T47D (cell line): ENCODE data around the gene TMED8.
"Not testable (repeated sequence)": the region's sequence is repeated elsewhere in the genome, so short reads cannot be mapped to it uniquely, and the experiment has no call there.

Experiments
- DNase-seq, 2 experiments: peaks; one replicate each; pipeline versions ENCODE4 v3.0.0 to v3.0.0-alpha.2; 2011 to 2012; ENCODE audit warnings: low read depth in 1 of 2, low spot score in 1 of 2
- JUND ChIP-seq: IDR thresholded peaks from 2 replicates; pipeline ENCODE4 v1.6.1; 2012; ENCODE audit warnings: low read depth
- in situ Hi-C: cut with HindIII; loops from 2 replicates; pipeline ENCODE4 v1.10.0; 2016; ENCODE audit warnings: low sequenced_read_pairs, low pct_unique_long_range_greater_than_20kb

The TMED8 gene

DNA sequence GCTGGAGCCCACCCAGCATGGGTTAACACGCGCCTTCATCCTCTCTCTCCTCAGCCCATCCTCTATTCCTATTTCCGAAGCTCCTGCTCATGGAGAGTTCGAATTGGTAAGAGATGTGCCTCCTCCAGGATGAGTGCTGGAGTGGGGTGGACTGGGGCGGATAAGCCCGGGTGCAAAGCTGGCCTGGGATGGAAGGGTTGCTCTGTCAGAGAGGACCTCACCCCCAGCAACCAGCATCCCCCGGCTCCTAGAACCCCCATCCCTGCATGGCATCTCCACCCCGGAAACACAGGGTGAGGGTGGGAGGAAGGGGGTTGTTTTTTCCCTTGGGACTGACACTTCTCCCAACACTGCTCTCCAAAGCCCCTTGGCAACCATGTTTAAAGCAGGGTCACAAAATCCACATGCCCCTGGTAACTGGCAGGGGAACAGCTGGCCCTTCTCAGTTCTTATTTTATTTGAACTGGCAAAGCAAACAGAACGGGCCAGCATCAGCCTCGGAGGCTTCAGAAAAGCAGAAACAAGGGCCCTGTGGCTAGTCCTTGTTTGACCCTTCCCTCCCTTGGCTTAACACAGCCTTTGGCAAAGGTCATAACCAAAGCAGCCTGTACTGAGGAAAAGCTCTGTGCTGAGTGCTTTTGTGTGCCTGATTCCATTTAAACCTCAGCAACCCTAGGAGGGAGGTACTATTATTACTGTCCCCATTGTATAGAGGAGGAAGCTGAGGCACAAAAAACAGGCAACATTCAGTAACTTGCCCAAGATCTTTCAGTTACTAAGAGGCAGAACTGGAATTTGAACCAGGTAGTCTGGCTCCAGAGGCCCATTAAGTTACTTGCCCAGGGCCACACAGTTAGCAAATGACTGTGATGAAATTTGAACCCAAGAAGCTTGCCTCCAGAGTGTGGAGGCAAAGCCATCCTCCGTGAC, 51.8 kb downstream of the TMED8 start:
- DNase-seq: peak in 1 of 2 experiments; percentile 89
- TF ChIP-seq JUND: no peak
- in situ Hi-C loops: no loop called here

DNA sequence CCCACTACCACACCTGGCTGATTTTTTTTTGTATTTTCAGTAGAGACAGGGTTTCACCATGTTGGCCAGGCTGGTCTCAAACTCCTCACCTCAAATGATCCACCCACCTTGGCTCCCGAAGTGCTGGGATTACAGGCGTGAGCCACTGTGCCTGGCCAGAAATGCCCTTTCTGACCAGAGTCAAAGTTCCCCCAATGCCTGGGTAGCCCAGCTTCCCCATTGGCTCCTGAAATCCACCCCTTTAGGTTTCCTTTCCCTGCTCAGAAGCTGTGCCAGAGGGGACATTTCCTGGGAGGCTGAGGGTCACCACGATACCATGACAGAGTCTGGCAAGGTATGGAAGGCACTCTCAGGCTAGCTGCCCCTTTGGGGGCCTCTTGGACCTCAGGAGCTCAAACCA, 52.6 kb downstream of the TMED8 start:
- DNase-seq: no peak
- no peak for TF ChIP-seq JUND
- in situ Hi-C loops: no loop called here

DNA sequence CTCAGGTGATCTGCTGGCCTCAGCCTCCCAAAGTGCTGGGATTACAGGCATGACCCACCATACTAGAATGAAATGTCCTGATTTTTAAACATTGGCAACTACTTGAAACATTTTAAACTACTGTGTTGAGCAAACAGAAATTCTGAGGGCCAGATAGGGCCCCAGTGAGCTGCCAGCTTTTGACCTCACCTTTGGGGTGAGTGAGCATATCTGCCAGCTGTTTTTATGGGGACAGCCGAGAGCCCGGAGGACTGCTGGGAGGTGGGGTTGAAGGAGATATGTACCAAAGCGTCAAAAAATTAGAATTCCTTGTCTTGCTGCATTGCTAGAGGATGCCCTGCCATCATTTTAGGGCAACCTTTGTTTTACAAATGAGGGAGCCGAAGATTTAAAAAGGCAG, 53.3 kb downstream of the TMED8 start:
- TF ChIP-seq JUND: no peak
- no peak for DNase-seq
- in situ Hi-C loops: no loop called here

DNA sequence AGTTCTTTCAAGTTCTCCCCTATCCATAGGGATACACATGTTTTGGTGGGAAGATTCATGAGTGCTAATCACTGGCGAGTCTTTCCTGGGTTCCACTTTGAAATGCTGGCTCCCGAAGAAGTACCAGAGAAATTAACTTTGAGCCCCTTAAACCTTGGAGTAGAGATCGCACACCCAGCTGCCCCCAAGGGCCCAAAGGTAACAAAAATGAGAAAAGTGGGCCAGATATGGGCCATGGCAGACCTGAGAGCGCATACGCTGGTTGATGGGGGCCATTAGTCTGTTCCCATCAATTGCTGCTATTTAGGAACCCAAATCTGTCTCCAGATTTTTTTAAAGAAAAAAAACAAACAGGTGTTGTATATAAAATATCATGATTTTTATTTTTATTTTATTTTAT, 53.9 kb downstream of the TMED8 start:
- no peak for TF ChIP-seq JUND
- DNase-seq: no peak
- in situ Hi-C loops: no loop called here

DNA sequence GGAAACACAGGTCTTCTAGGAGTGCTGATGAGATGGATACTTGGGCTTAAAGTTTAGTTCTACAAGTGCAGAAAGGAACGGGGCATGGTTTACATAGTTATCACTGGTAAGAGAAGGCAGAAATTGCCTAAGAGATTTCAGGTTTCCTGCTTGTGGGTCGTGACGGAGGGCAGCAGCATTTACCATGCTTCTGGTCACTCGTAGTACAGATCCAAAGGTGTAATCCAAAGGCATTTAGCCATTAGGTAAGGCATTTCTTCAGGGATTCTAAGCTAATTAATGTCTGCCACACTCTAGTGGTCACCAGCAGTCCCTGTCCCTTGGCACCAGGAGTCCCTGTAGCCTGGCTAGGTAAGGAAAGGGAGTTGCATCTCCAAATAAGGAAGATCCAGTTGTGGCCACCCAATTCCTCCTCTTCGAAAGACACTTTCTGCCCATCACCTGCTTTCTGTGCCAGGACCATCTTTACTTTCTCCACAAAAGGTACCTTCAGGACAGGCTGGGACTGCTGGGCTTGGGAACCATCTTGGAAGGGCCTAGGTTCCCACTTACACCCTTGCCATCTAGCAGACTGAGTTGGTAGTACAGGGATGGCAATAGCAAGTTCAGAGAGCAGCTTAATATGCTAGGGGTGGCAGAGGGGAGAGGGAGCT, 54.5 kb downstream of the TMED8 start:
- no peak for TF ChIP-seq JUND
- in situ Hi-C loops: no loop called here
- DNase-seq: no peak

DNA sequence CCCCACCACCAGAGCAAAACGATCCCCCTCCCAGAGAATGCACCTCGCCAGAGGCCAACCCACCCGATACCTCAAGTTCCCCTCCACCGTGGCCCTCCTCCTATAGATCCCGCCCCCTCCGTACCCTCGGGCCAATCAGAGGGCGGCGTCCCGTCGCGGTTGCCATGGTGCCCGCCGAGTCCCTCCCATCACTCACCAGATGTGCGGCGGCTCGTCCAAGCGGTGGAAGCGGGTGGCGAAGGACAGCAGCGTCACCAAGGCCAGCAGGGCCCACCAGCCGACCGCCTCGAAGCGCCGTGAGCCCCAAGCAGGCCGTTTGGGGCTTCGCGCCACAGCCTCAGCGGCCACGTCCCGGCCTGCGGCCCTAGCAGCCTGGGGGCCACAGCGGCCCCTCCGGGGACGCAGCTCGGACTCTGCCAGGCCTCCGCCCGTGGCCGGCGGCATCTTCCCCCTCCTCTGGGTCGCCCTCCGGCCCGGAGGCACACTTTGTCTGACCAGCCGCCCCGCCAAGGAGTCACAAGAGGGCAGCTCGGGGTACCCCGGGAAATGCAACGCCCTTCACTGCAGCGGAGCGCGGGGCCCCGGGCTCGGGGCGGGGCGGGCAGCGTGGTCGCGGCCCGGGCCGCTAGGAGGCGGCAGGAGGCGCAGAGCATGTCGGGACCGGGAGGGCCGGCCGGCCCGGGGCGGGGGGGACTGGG, 56.5 kb downstream of the TMED8 start, which contains the start of gene POMT2:
POMT2 (minus strand) TSS at position 646 of the 698 bp plus-strand sequence; CDS start at position 444, 202 bp downstream.
- in situ Hi-C loops: no loop called here
- peak; percentile 67 to 95 for DNase-seq
- TF ChIP-seq JUND: no peak

DNA sequence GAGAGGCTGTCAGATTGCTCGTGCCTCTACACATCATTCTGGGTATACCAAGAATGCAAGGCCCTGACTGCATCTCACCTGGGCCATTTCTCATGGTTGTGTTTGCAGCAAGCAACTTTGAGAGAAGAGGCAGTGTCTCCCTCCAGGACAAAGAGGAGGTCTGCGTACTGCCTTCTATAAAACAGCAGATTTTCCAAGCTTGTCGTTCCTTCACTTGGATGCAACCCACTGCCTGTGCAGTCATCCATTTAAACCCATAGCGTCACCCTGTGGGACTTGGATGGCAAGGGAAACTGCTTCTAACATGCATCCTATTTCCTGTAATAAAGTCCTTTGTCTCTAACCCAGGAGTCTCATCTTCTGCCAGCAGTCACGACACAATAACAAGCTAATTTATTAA, 57.5 kb downstream of the TMED8 start:
- in situ Hi-C loops: no loop called here
- no peak for DNase-seq
- no peak for TF ChIP-seq JUND

DNA sequence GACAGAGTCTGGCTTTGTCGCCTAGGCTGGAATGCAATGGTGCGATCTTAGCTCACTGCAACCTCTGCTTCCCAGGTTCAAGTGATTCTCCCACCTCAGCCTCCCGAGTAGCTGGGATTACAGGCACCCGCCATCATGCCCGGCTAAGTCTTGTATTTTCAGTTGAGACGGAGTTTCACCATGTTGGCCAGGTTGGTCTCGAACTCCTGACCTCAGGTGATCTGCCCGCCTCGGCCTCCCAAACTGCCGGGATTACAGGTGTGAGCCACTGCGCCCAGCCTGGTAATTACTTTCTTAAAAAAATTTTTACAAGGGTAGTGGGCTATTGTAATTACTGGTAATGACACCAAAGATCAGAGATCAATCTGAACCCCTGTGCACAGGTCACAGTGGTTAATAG, 58.1 kb downstream of the TMED8 start:
- DNase-seq, in situ Hi-C loops: not testable (repeated sequence)

DNA sequence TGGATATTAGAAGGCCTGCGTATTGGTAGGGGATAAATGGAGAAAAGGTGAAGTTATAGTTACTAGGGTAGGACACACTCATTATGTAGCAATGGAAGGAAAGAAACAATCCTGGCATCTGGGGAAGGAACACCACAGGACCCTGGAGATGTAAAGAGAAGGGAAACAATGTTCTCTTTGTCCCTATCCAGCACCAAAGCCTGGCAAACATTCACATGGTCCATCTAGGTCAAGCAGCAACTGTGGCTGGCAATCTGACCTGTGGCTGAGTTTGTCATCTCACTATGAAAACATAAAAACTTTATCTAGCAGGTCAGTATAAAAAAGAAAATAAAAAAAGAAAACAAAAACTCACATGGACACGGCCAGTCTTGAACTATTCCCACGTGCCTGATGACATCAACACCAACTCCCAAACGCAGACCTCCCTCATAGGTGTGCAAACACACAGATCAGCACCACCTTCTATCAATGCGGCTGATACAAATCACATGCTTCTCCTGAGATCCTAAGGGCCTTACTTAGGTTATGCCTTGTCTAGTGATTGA, 58.8 kb downstream of the TMED8 start:
- in situ Hi-C loops: no loop called here
- DNase-seq: no peak

DNA sequence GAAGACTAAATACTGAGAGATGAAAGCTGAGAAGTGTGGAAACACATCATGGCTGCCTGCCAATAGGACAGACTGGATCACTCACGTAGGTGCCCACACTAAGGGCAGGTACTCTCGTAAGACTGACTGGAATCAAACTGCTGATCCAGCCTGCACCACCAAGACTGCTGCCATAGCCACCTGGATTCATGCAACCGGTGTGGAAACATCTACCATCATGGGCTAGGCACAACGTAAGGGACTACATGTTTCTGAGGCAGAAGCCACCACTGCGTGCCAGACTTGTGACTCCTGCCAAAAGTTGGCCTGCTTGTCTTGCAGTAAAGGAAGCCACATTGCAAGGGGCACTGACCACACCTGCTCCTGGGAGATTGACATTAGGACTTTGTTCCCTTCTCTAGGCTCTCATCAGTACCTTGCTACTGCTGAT, 60.0 kb downstream of the TMED8 start:
- in situ Hi-C loops: no loop called here
- no peak for DNase-seq
- no peak for TF ChIP-seq JUND

More for the DNA sequence above, 58.8 kb downstream of the TMED8 start:
- TF ChIP-seq JUND: no peak

DNA sequence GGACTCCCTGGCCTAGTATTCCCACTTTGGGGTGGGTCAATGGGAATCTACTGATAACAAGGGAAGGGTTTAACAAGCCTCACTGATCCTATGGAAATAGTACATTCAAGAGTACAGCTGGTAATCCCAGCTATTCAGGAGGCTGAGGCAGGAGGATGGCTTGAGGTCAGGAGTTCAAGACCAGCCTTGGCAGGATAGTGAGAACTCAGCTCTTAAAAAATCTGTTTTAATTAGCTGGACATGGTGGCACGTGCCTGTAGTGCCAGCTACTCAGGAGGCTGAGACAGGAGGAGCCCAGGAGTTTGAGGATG, 60.7 kb downstream of the TMED8 start:
- DNase-seq: no peak
- no peak for TF ChIP-seq JUND
- in situ Hi-C loops: no loop called here

DNA sequence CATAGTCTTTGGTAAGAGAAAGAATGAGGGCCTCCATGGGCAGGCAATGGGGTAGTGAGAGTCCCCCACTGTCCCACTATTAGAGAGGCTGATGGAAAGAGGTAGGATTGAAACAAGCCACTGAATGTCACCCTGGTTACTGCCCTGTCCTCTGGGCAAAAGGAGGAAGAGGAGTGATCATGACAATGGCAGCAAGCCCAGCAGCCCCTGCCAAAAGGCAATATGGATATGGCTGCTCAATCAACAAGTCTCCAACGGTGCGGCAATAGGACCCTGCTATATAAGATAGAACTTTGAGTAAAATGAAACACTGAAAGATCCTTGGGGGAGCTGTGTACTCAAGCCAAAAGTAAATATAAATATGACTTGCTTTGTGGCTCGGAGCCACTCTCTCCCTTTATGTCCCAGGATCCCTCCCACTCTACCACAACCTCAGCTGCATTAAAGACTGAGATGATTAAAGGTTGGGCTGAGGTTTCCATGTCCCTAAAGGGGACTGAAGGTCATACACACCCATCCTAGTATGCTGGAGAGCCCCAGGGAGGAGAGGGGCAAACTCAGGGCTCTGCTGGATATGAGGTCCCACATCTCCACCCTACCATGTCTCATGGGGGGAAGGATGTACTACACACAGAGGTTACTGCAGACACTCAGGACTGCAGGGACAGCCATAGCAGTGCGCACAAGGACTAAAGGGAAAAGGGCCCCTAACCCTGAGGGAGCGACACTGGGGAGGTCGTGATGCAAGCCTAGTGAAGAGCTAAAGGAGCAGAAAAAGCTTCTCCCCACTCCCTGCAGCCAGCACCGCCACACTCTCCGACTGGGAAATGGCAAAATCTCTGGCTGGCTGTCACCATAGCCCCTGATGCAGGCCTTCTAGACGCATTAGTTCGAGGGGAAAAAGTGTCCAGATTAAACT, 62.1 kb downstream of the TMED8 start:
- peak in 1 of 2 experiments; percentile 35 for DNase-seq
- no peak for TF ChIP-seq JUND
- in situ Hi-C loops: no loop called here
